Measurements from ENCODE around the gene ADGRG6.

Gene ADGRG6

DNA sequence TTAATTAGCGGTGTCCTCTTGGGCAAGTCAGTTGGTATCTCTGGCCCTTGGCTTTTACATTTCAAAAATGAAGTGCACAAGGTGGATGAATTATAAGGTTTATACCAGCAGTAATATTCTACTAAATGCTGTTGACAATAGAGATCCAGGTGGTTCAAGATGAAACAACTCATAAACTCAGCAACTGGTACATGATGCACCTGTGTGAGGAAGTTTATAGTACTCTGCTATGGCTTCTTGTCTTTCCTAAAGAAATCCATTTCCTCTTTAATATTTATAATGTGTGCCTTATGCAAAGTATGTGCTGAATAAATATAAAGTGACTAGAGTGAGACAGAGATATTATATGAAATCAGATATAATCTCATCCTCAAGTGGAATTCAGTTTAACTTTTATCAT, 48.5 kb downstream of the ADGRG6 start:
- DNase-seq = no peak

DNA sequence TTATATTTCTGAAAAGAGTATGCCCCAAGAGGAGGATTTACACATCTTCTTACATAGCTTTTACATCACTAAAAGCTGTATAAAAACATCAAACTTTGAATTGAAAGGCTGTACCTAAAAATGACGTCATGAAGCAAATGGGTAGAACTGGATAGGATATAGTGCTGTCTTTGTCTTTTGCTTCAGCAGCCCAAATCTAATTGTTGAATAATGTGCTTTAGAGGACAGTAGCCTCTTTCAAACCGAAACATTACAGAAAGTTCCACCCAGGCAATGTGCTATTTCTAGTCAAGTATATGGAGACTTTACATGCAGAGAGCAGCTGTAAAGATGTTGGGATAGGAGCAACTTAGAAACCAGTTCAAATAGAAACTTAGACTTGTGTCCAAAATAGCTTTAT, 51.9 kb downstream of the ADGRG6 start:
- DNase-seq = no peak

DNA sequence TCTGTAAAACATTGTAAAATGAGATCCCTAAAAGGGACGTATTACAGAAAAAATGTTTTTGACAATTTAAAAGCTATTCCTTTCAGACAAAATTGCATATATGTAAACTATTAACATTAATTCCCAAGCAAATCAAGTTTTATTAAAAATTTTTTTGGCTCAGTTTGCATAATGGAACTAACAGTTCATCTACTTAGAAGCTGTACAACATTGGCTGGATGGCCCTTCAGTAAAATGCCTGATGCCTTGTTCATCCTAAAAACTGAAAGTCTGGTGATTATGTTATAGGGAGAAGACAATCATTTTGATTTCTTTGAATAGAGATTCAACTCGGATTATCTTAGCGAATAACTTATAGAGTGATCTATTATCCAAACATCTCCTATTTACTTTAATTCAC, 52.8 kb downstream of the ADGRG6 start:
- DNase-seq = no peak

DNA sequence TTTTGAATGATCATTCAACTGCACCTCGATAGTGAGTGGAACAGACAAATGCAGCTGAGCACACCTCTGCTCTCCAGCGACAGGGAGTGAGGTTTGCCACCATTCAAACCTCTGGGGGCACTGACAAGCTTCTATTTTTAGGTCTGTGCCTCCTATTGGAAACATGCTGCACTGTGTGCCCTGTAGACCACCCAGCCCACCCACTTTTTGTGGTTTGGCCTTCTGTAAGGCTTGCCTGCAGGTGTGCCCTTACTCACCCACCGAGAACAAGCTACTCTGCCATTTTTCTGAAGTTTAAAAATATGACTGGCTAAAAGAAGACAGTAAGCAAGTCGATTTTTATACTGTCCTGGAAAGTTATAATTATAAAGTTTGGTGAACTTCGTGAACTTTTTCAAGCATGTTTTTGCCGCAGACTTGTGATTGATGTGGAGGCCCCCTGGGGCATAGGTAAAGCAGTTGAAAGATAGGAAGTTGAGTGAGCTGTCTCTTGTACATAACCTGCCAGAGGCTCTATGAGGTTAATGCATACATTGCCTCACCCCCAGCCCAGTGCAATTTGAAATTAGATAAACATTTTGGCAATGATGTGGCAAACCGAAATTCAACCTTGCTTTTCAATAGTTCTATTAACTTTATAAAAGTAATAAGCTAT, 53.8 kb downstream of the ADGRG6 start:
- DNase-seq = no peak

DNA sequence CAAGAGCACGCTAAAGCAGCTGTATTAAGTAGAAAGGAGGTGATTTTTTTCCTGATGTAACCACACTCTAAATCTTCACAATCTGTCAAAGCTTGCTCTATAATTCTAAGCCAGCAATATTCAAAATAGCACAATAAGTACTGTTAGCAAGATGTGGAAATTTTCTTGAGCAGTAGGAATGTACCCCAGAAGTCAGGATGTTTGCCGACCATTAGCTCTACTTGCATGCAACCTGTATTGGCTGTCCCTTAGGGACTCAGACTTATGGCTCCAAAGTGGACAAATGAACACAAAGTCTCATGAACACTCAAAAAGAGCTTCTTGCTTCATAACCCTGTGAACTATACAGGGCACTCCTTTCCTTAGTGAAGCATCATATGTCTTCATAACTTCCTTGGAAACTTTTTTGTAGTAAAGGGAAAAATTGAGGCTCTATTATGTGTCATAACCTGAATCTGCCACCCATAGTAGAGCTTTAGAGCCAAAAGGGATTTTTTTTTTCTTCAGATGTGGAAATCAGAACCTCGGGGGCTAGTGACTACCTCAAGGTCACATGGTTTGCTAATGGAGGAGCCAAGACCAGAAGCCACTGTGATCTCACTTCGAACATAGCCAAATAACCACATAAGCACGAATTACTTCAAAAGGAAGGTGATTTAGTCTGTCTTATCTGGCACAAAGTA, 54.5 kb downstream of the ADGRG6 start:
- DNase-seq = no peak

DNA sequence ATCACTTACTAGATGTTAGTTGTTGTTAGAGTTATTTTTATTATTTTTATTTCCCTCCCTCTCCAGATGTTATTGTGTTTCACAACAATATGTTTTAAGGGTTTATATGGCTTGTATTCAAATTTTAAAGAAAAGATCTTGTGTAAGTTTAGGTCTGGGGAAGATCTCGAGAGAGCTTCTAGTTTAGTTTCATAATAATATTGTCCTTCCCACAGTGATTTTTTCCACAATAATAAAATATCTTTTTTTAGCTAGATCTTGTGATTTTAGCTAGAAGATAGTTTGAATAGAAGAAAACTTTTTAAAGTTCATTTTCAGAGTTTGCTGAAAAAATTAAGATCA, 55.0 kb downstream of the ADGRG6 start:
- no peak for DNase-seq

DNA sequence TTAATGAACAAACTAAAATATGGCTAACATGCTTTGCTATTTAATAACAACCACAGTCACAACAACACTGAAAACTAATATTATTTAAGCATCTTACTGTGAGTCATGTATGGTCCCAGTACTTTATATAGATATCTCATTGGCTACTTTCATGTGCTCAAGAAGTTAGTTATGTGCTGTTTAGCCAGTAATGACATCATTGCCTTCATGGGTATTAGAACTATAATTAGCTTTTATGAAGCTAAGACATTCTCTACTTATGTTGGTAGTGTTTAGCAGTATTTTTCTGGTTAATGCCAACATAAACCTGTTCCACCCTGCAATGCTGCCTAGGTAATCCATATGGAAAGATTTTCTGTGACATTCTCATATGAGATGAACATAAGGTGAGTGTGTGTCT, 56.1 kb downstream of the ADGRG6 start:
- no peak for DNase-seq

DNA sequence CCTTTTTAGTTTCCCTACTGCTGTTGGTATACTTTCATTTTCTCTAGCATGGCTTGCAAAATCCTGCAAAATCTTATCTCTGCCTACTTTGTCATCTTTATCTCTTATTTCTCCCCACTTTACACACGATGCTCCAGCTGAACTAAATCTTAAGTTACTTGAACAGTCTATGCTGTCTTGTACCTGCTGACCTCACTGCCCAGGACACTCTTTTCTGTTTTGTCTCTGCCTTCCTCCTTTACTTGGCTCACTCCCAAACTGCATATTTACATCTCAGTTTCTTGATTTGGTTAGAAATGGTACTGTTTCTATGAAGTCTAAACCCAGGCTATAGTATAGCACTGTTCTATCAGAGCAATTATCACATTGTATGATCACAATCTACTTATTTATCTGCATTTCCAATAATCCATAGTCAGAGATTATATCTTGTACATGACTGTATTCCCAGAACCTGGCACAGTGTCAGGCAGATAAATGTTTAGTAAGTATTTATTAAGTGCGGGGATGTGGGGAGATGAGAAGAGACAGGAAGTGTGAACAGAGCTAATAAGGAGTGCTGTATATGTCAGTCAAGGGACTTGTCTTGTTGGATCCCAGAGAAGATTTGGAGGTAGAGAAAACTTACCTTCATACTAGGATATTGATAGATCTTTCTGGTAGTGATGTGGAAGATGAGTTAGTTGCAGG, 57.6 kb downstream of the ADGRG6 start:
- DNase-seq = no peak

DNA sequence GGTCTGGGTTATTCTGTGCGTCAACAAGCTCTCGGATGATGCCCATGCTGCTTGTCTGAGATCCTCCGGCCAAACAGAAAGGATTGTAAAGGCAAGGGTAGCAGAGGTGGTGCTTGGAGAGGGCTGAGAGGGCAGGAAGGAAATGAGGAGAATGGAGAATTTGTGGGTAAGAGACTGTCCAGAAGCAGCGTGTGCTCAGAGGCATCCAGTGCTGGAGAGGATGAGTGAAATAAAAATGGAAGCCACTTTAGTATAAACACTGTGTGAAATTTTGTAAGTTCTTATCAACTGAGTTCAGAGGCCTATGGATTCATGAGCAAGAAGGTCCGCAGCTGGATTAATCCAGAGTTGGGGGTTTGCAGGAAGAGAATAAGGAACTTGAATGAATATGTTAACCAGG, 59.5 kb downstream of the ADGRG6 start:
- DNase-seq = no peak

DNA sequence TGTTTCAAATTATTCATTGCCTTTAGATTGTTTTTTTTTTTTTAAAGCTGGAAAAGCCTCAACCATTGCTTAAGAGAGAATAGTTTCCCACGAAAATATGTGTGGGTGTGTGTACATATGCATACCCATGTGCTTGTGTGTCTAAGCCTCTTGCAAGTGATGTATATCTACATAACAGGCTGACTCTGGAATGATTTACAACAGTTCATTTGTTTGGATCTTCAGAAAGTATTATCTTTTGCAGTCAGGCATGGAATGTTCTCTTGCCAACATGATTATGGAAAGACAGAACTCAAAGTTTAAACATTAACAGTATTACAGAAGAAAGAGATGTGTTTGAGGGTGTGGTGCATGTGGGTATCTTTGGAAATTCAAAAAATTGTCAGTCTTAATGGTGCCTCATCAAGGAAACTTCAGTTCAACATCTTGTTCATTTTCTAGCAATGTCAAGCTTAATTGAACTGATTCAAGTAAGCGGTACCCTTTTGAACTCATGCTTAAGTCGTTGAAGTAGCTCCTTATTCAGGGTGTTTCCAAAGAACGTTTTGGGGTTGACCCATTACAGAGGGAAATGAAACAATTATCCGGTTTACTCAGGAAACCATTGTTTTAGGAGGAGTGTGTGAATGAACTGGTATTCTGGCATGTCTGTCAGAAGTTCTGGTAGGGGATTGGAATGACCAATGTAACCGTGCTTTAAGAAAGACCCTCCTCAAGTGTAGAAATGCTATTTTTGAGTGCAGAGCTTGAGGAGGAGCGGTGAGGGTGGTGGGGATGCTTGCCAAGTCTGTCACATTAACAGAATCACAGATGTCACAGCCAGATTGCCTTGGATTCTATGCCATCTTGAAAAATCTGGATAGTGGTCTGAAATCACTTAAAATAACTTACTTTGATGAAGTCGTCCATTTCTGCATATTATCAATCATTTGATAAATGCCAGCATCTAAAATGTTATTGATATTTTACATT, 60.3 kb downstream of the ADGRG6 start:
- no peak for DNase-seq

DNA sequence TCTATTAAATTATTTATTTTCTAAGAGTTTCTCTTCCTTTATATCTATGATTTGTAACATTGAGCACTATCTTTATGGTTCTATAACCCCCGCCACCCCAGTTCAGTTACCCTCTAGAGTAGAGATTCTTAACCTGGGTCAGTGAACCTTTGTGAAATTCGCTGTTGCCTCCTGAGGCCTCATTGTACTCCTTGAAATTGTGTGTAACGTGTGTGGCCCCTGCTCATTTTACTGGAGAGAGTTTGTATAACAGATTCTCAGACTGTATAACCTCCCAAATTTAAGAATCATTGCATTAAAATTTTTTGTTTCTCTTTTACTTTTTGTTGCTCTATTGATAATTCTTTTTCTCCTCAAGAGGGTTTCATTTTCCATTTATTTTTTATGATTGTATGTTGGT, 65.3 kb downstream of the ADGRG6 start:
- DNase-seq = no peak

DNA sequence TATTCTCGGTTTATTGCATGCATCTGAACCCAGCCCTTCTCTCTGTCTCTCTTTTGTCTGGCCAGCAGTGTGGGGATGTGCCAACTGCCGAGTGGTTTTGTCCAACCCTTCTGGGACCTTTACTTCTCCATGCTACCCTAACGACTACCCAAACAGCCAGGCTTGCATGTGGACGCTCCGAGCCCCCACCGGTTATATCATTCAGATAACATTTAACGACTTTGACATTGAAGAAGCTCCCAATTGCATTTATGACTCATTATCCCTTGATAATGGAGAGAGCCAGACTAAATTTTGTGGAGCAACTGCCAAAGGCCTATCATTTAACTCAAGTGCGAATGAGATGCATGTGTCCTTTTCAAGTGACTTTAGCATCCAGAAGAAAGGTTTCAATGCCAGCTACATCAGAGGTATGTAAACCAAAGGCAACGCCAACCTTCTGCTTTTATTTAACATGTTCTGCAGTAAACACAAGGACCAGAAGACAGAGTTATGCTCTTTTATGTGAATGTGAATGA, 65.8 kb downstream of the ADGRG6 start:
- DNase-seq = no peak

DNA sequence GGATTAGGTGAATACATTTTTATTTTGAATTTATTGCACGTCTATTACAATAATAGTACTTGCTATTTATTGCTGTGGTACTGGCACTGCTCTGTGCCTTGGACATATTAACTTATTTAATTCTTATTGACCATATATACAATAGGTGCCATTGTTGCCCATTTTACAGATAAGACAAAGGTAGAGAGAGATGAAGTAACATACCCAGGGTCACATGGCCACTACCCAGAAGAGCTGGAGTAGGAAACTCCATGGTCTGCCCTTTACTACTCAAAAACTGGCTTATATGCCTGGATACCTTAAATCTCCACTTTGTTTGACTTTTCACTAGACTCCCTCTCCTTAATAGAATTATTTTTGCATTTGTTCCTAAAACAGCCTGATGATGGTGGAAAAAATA, 67.5 kb downstream of the ADGRG6 start:
- no peak for DNase-seq

DNA sequence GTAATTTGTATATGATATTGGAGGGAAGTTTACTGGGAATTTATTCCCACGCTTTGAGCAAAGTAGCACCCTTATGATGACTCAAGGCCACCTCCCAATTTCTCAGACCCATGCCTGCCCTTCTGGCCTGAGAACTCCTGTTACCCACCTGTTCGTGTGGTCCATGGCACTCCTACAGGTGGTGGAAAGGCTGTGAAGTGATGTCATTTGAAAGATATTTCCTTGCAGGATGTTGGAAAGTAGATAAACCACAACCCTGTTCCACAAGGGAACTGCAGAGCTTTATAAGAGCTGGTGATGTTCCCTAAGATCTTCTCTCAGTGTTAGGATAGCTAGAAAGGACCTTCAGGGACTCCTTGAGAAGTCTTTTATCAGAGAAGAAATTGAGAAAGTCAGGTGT, 70.5 kb downstream of the ADGRG6 start:
- no peak for DNase-seq

DNA sequence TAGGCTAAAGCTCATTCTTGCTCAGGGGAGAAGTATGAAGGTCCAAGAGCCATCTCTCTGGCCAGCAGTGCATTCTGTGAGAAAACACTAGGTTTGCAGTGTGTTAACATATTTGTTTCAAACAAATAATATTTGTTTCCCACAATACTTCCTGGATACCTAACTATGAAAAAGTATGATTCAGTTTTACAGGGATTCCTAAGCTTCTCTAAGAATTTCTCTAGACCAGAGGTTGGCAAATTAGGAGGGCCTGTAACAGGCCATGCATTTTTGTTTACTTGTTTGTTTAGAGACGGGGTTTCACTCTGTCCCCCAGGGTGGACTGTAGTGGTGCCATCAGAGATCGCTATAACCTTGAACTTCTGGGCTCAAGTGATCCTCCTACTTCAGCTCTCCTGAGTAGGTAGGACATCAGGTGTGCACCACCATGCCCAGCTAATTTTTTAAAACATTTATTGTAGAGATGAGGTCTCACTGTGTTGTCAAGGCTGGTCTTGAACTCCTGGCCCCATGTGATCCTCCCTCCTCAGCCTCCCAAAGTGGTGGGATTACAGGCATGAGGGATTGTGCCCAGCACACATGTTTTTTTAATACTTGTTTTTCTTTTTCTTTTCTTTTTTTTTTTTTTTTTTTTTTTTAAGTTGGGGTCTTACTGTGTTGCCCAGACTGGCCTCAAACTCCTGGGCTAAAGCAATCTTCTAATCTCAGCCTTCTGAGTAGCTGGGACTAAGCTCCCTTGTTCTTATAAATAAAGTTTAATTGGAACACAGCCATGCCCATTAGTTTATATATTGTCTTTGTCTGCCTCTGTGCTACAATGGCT, 71.7 kb downstream of the ADGRG6 start:
- no peak for DNase-seq

DNA sequence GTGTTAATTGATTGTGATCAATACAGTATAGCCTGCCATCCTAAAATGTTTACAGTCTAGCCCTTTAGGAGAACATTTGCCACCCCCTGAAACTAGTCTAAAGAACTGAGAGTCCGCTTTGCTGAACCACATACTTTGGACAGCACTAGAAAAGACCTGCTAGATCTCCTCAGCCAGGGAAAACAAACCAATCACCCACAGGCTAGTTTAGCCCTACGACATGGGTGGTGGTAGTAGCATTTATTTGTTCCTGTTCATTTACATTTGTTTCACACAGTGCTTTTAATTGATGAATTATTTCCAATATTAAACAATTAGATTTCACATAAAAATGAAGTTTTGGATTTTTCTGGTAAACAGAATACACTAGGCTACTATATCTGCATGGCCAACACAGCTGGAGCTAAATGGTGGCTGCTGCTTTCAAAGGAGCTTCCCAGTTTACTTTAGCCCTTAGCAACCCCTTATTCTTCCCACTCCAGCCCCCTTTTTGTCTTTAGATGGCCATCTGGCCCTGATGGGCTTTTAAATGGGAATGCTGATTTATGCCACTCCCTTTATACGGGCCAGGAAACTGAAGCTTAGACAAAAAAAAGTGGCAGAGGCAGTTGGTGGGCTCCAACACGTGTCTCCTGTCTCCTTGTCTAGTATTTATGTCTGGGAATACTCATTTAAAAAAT, 72.4 kb downstream of the ADGRG6 start:
- no peak for DNase-seq

DNA sequence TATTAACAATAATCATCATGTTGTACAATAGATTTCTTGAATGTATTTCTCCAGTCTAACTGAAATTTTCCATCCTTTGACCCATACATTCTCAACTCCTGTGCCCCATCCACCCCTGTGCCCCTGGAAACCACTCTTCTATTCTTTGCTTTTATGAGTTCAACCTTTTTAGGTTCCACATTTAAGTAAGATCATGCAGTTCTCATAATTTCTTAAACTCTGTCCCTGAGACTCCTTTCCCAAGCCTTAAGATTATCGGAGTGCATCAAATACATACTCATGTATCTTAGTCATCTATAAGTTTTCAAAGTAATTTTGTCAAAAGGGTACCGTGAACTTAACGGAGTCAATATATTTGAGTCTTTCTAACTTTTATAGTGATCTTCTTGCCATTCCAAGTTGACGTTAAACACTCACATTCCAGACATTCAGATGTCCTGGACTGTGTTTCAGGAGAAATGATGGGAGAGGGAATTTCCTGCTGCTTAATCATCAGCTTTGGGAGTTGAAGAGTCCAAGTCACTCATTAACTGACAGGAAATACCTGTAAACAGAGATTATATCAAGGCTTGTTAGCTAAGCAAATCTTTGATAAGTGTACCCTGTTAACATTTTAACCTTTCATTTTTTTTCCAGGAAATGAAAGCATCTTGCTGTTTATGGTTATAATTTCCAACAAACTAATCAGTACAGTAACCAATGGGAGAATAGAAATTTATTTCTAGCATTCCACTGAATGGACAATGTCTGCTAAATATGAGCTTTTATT, 73.3 kb downstream of the ADGRG6 start:
- no peak for DNase-seq

DNA sequence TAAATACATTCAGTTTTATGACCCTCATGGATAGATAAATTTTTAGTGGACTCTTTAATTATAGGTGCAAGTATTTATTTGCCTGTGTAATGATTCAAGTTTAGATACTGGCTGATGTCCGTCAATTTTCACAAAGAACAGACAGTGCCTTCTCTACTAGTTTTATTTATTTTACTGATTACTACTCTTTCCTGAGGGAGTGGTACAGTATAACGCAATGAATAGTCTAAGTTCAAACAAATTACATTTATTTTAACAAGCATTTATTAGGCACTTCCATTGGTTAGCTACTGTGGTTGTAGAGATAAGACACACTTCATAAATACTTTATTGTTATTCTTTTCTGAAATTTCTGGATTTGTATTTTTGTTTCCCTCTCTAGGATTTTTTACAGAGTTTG, 74.3 kb downstream of the ADGRG6 start:
- DNase-seq = no peak

DNA sequence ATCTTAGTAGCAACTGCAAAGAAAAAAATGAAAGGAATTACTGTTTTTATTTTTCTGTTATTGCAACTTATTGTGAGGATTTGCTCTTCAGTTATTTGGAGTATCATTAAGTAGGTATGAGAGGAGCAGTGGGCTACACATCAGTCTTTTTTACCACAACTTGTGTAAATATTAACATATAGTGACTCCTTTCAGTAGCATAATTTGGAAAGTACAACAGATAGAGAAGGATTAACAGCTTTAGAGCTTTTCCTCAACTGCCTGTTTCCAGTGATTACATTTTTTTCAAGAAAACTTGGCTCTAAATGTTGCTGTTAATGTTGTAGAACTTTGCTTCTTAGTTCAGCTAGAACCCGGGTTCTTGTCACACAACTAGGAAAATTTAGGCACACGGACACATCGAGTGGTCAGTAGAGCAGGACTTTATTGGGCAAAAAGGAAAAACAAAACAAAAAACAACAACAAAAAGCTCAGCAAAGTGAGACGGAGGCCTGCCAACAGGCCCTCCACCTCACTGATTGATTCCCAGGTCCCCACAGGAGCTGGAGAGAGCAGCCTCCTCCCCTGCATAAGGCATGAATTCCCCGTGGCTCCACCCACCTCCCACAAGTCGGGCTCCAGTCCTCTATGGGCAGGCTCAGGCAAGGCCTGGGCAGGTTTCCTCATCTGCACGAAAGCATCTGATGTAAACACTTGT, 75.1 kb downstream of the ADGRG6 start:
- DNase-seq = no peak

DNA sequence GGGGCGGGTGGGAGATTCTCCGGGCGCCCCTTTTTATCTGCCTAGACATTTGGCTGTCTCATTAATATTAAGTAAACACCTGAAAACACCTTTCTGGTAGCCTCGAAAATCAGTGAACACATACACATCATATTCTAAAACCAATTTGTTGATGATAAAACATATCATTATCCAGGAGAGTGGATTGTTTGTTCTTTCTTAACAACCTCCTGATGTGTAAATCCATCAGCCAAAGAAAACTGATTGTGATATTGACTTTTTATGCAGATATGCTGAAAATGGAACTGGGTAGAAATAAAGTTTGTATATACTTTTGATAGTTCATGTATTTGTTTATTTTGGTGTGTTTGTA, 75.7 kb downstream of the ADGRG6 start:
- DNase-seq = no peak
